IMR-90 (cell line): Measurements from ENCODE around the gene M6PR. TPM values are rescaled to one million over a fixed set of nuclear protein-coding genes. Genes with fewer than 3 reads are reported as not detected.

Experiments used
- ATAC-seq: fragments of 200-7000 bp; cut with Tn5 transposase; 2 replicates; pipeline ENCODE4 v1.9.1; 2020; ENCODE audit warnings: low read depth, mild to moderate bottlenecking, moderate library complexity
- BruUV-seq: library from RNA; stranded (reverse); fragments of 400-500 nt; replicated peaks from 2 replicates; lab custom pipeline; 2021; lab: Mats Ljungman, UMichigan
- CTCF ChIA-PET: fragments of 300-600 bp; formaldehyde crosslinking; extraction: SDS; loops from one replicate; lab custom pipeline; 2021; ENCODE audit warnings: antibody characterized with exemption; lab: Yijun Ruan, JAX
- POLR2A ChIA-PET: fragments of 300-600 bp; sonication (Branson Sonifier 250); formaldehyde crosslinking; loops from one replicate; lab custom pipeline; 2022; ENCODE audit warnings: antibody characterized with exemption; ENCODE audit not compliant: unreplicated experiment; lab: Charles Lee
- DNase-seq: peaks from one replicate; pipeline ENCODE4 v3.0.0; 2013
- H2AFZ ChIP-seq: replicated peaks from 2 replicates; pipeline ENCODE3; 2013; ENCODE audit warnings: low read length, mild to moderate bottlenecking; ENCODE audit not compliant: poor library complexity
- H2AK5ac ChIP-seq: 2 replicates; pipeline ENCODE4 v1.6.1; 2013; ENCODE audit warnings: low read depth, low read length, inconsistent platforms
- H2AK9ac ChIP-seq: replicated peaks from 2 replicates; pipeline ENCODE3; 2013; ENCODE audit warnings: mild to moderate bottlenecking, low read depth, low read length, moderate library complexity; ENCODE audit not compliant: poor library complexity
- H2BK120ac ChIP-seq: 2 replicates; pipeline ENCODE4 v1.6.1; 2013; ENCODE audit warnings: low read depth, low read length, inconsistent platforms
- H2BK15ac ChIP-seq: 3 replicates; pipeline ENCODE4 v1.6.1; 2013; ENCODE audit warnings: low read depth, low read length, inconsistent platforms
- H2BK20ac ChIP-seq: 2 replicates; pipeline ENCODE4 v1.6.1; 2013; ENCODE audit warnings: low read depth, mild to moderate bottlenecking, inconsistent platforms, low read length, moderate library complexity
- H2BK5ac ChIP-seq: 2 replicates; pipeline ENCODE4 v1.6.1; 2013; ENCODE audit warnings: mild to moderate bottlenecking, low read depth, low read length, inconsistent platforms; ENCODE audit not compliant: poor library complexity, severe bottlenecking
- H3K14ac ChIP-seq: replicated peaks from 2 replicates; pipeline ENCODE4 v1.6.1; 2013; ENCODE audit warnings: low read depth, low read length, inconsistent platforms
- H3K18ac ChIP-seq: 2 replicates; pipeline ENCODE4 v1.6.1; 2013; ENCODE audit warnings: low read depth, low read length, control low read depth
- H3K23ac ChIP-seq: 2 replicates; pipeline ENCODE4 v1.6.1; 2013; ENCODE audit warnings: low read depth, low read length, inconsistent platforms
- H3K27ac ChIP-seq: 2 replicates; pipeline ENCODE4 v1.5.1; 2013; ENCODE audit warnings: mild to moderate bottlenecking, control low read depth, low read length; ENCODE audit not compliant: insufficient read depth
- H3K27me3 ChIP-seq: 2 replicates; pipeline ENCODE4 v1.6.1; 2013; ENCODE audit warnings: low read length; ENCODE audit not compliant: control insufficient read depth, insufficient read depth
- H3K36me3 ChIP-seq: 2 replicates; pipeline ENCODE4 v1.6.1; 2013; ENCODE audit warnings: low read length, mixed read lengths; ENCODE audit not compliant: control insufficient read depth, insufficient read depth
- H3K4ac ChIP-seq: 2 replicates; pipeline ENCODE4 v1.6.1; 2013; ENCODE audit warnings: low read depth, low read length, inconsistent platforms
- H3K4me1 ChIP-seq: 2 replicates; pipeline ENCODE4 v1.6.1; 2013; ENCODE audit warnings: low read length, mixed read lengths; ENCODE audit not compliant: control insufficient read depth, insufficient read depth
- H3K4me2 ChIP-seq: 2 replicates; pipeline ENCODE4 v1.6.1; 2013; ENCODE audit warnings: low read depth, mild to moderate bottlenecking, control low read depth, low read length, moderate library complexity
- H3K4me3 ChIP-seq: 2 replicates; pipeline ENCODE4 v1.5.1; 2013; ENCODE audit warnings: low read depth, mild to moderate bottlenecking, control low read depth, low read length, moderate library complexity; ENCODE audit not compliant: insufficient read depth
- H3K56ac ChIP-seq: 2 replicates; pipeline ENCODE4 v1.6.1; 2013; ENCODE audit warnings: low read length, inconsistent platforms; ENCODE audit not compliant: insufficient read depth; ENCODE audit errors: extremely low read depth
- H3K79me1 ChIP-seq, 2 experiments: 2 replicates each; pipeline ENCODE4 v1.6.1; 2013; ENCODE audit warnings: low read length in 2 of 2, inconsistent platforms in 1 of 2, low read depth in 1 of 2
- H3K9ac ChIP-seq: 2 replicates; pipeline ENCODE4 v1.6.1; 2013; ENCODE audit warnings: low read depth, low read length, control low read depth
- H3K9me1 ChIP-seq: 2 replicates; pipeline ENCODE4 v1.6.1; 2013; ENCODE audit warnings: low read length, inconsistent platforms; ENCODE audit not compliant: insufficient read depth
- H3K9me3 ChIP-seq: 2 replicates; pipeline ENCODE4 v1.6.1; 2013; ENCODE audit warnings: low read length; ENCODE audit not compliant: control insufficient read depth, insufficient read depth
- H4K20me1 ChIP-seq: 2 replicates; pipeline ENCODE4 v1.6.1; 2013; ENCODE audit warnings: low read length, inconsistent platforms; ENCODE audit not compliant: insufficient read depth
- H4K5ac ChIP-seq: 2 replicates; pipeline ENCODE4 v1.6.1; 2013; ENCODE audit warnings: mild to moderate bottlenecking, low read depth, low read length, control low read depth
- H4K8ac ChIP-seq, 2 experiments: 2 replicates each; pipeline ENCODE4 v1.6.1; 2013; ENCODE audit warnings: low read depth in 2 of 2, low read length in 2 of 2, control low read depth in 1 of 2, inconsistent platforms in 1 of 2
- H4K91ac ChIP-seq: 2 replicates; pipeline ENCODE4 v1.6.1; 2013; ENCODE audit warnings: low read depth, low read length, inconsistent platforms; ENCODE audit not compliant: insufficient read depth
- BHLHE40 ChIP-seq: fragments of 150-350 bp; IDR thresholded peaks from 2 replicates; pipeline ENCODE4 v1.6.1; 2016; ENCODE audit warnings: mild to moderate bottlenecking, low read depth, low read length
- CEBPB ChIP-seq: IDR thresholded peaks from 2 replicates; pipeline ENCODE4 v1.6.1; 2012; ENCODE audit warnings: low read depth, low read length, improper control_type of control experiment
- CHD1 ChIP-seq: IDR thresholded peaks from 2 replicates; pipeline ENCODE4 v1.6.1; 2012; ENCODE audit warnings: low read depth, low read length, improper control_type of control experiment
- CTCF ChIP-seq: conservative IDR thresholded peaks from 2 replicates; pipeline ENCODE4 v1.5.1; 2012; ENCODE audit warnings: mild to moderate bottlenecking, low read depth, low read length, improper control_type of control experiment
- ELK1 ChIP-seq: fragments of 150-350 bp; IDR thresholded peaks from 2 replicates; pipeline ENCODE4 v1.6.1; 2016; ENCODE audit warnings: low read depth, mild to moderate bottlenecking, low read length, moderate library complexity, borderline replicate concordance
- FOS ChIP-seq: fragments of 150-350 bp; IDR thresholded peaks from 2 replicates; pipeline ENCODE4 v1.6.1; 2016; ENCODE audit warnings: low read depth, low read length
- MAFK ChIP-seq: IDR thresholded peaks from 2 replicates; pipeline ENCODE4 v1.6.1; 2012; ENCODE audit warnings: low read depth, low read length, improper control_type of control experiment
- MXI1 ChIP-seq: IDR thresholded peaks from 2 replicates; pipeline ENCODE4 v1.6.1; 2012; ENCODE audit warnings: low read depth, mild to moderate bottlenecking, low read length, moderate library complexity, borderline replicate concordance
- NFE2L2 ChIP-seq: fragments of 150-350 bp; IDR thresholded peaks from 2 replicates; pipeline ENCODE4 v1.6.1; 2016; ENCODE audit warnings: low read depth, mild to moderate bottlenecking, low read length
- POLR2A ChIP-seq: IDR thresholded peaks from 2 replicates; pipeline ENCODE4 v1.6.1; 2012; ENCODE audit warnings: mild to moderate bottlenecking, low read depth, low read length
- RAD21 ChIP-seq: IDR thresholded peaks from 2 replicates; pipeline ENCODE4 v1.6.1; 2012; ENCODE audit warnings: low read length, improper control_type of control experiment
- RCOR1 ChIP-seq: IDR thresholded peaks from 2 replicates; pipeline ENCODE4 v1.6.1; 2012; ENCODE audit warnings: mild to moderate bottlenecking, low read length, improper control_type of control experiment; ENCODE audit not compliant: insufficient replicate concordance
- RFX5 ChIP-seq: IDR thresholded peaks from 2 replicates; pipeline ENCODE4 v1.8.0; 2012; ENCODE audit warnings: low read depth, mild to moderate bottlenecking, low read length, moderate library complexity
- SMC3 ChIP-seq: fragments of 150-350 bp; IDR thresholded peaks from 2 replicates; pipeline ENCODE4 v1.6.1; 2016; ENCODE audit warnings: low read depth, mild to moderate bottlenecking, antibody characterized with exemption, low read length, moderate library complexity
- USF2 ChIP-seq: fragments of 150-350 bp; IDR thresholded peaks from 2 replicates; pipeline ENCODE4 v1.6.1; 2017; ENCODE audit warnings: mild to moderate bottlenecking, antibody characterized with exemption, low read length, low read depth
- WGBS, 2 experiments: methylation state at CpG; one replicate each; pipeline versions ENCODE4 v1.1.5 to v1.1.7; 2013; ENCODE audit warnings: missing lambda C conversion rate in 2 of 2; ENCODE audit not compliant: insufficient read length in 1 of 2; ENCODE audit errors: extremely low coverage in 2 of 2; 5-methylcytosine and 5-hydroxymethylcytosine counted together
- dilution Hi-C: fragments of 300-500 bp; cut with HindIII; formaldehyde crosslinking; loops from one replicate; pipeline ENCODE4 v1.14.3; 2018; ENCODE audit warnings: low sequenced_read_pairs; ENCODE audit not compliant: unreplicated experiment
- in situ Hi-C: fragments of 300-500 bp; cut with MboI; formaldehyde crosslinking; loops from 3 replicates; pipeline ENCODE4 v1.14.3; 2019; ENCODE audit warnings: low sequenced_read_pairs, inconsistent platforms, mixed read lengths
- intact Hi-C: fragments of 100-400 bp; cut with micrococcal nuclease; formaldehyde crosslinking; loops from 2 replicates; pipeline ENCODE4 v1.10.0; 2022
- polyA plus RNA-seq, 3 experiments: library from polyadenylated mRNA; depleted of rRNA; stranded (reverse); fragments of >200 nt; gene quantifications; 2 replicates each; pipeline ENCODE4 v1.2.3, GENCODE V29; 2012; ENCODE audit warnings: low replicate concordance in 1 of 3
- total RNA-seq: library from RNA; depleted of rRNA; stranded (reverse); fragments of >200 nt; gene quantifications from 2 replicates; pipeline ENCODE4 v1.2.3, GENCODE V29; 2012

M6PR gene
- total and polyA plus RNA-seq, 2 of the 4 experiments (the other 2 are of a cell fraction), result 86.6 to 140 TPM

GRCh38 chr12:8991371-8992345 lies 42.2 kb upstream of the M6PR start:
- Histone ChIP-seq H3K79me1 (no peaks in the 10 kb centered on the region), H2BK15ac (no peak overlapping the region), H3K14ac (no peak overlapping the region), H3K9me3 (no peaks in the 10 kb centered on the region), H2BK5ac (no peak overlapping the region), H2BK120ac (no peak overlapping the region), H2AK5ac (no peak overlapping the region), H3K18ac (no peak overlapping the region), H3K4me1 (no peaks in the 10 kb centered on the region), H3K56ac (no peak overlapping the region), H3K4ac (no peak overlapping the region), H4K5ac (no peak overlapping the region), H3K27me3 (no peaks in the 10 kb centered on the region), H2BK20ac (no peak overlapping the region), H3K4me3 (no peak overlapping the region), H3K4me2 (no peak overlapping the region), H3K9me1 (no peaks in the 10 kb centered on the region), H2AK9ac (no peak overlapping the region), H3K36me3 (no peaks in the 10 kb centered on the region), H4K91ac (no peak overlapping the region), H4K8ac (no peak overlapping the region), H3K27ac (no peak overlapping the region), H3K23ac (no peak overlapping the region), H4K20me1 (no peaks in the 10 kb centered on the region), H2AFZ (no peak overlapping the region), H3K9ac (no peak overlapping the region)
- no TSS peak for BruUV-seq
- no peak for DNase-seq
- in situ Hi-C loops, result no loop called here
- WGBS, 2 experiments, result no CpG with 5 or more reads among the region's 6 CpGs
- ChIA-PET CTCF (no interaction called here), POLR2A (no interaction called here)
- intact Hi-C loops, result no loop called here
- no peak for ATAC-seq
- dilution Hi-C loops, result no loop called here
- no peak for TF ChIP-seq CHD1
- TF ChIP-seq BHLHE40, result no peak
- TF ChIP-seq MAFK, result no peak
- no peak for TF ChIP-seq ELK1
- no peak for TF ChIP-seq MXI1
- TF ChIP-seq NFE2L2, result no peak
- TF ChIP-seq POLR2A, result no peak
- TF ChIP-seq CTCF, result no peak
- no peak for TF ChIP-seq SMC3
- no peak for TF ChIP-seq RFX5
- TF ChIP-seq USF2, result no peak
- no peak for TF ChIP-seq CEBPB
- no peak for TF ChIP-seq FOS
- no peak for TF ChIP-seq RAD21
- TF ChIP-seq RCOR1, result no peak
